Keratinocyte (primary cell): ENCODE measurements around the gene C1QTNF12. TPM values are rescaled to one million over a fixed set of nuclear protein-coding genes. Genes with fewer than 3 reads are reported as not detected.

Experiments
- DNase-seq: peaks from one replicate; pipeline ENCODE4 v3.0.0-alpha.2; 2011; ENCODE audit warnings: low read depth, missing footprints, low spot score
- FAIRE-seq: peaks from 2 replicates; lab custom pipeline; 2011; peaks lifted over from hg19 to GRCh38; lab: Jason Lieb, UNC
- H2AFZ ChIP-seq: 2 replicates; pipeline ENCODE4 v1.6.0; 2012; ENCODE audit warnings: low read length, control low read depth, inconsistent platforms; ENCODE audit not compliant: control insufficient read depth
- H3K27ac ChIP-seq: 2 replicates; pipeline ENCODE4 v1.5.1; 2011; ENCODE audit warnings: low read length; ENCODE audit not compliant: control insufficient read depth, insufficient read depth
- H3K27me3 ChIP-seq: 3 replicates; pipeline ENCODE4 v1.6.0; 2011; ENCODE audit warnings: low read length; ENCODE audit not compliant: control insufficient read depth, insufficient read depth; ENCODE audit errors: extremely low read depth
- H3K36me3 ChIP-seq, 2 experiments: 2 replicates in 1 of 2; 3 replicates in 1 of 2; pipeline ENCODE4 v1.5.1; 2011; ENCODE audit warnings: low read length in 2 of 2, mild to moderate bottlenecking in 1 of 2; ENCODE audit not compliant: control insufficient read depth in 2 of 2, insufficient read depth in 2 of 2; ENCODE audit errors: extremely low read depth in 1 of 2
- H3K4me1 ChIP-seq: 3 replicates; pipeline ENCODE4 v1.5.1; 2011; ENCODE audit warnings: low read length; ENCODE audit not compliant: control insufficient read depth, insufficient read depth; ENCODE audit errors: extremely low read depth
- H3K4me2 ChIP-seq: 3 replicates; pipeline ENCODE4 v1.6.0; 2011; ENCODE audit warnings: low read depth, low read length; ENCODE audit not compliant: control insufficient read depth, insufficient read depth; ENCODE audit errors: extremely low read depth
- H3K4me3 ChIP-seq, 3 experiments: fragments of 200-600 bp in 1 of 3; sonication (generic) in 1 of 3; 2 replicates in 2 of 3; 3 replicates in 1 of 3; pipeline ENCODE4 v1.5.1; 2011 to 2016; ENCODE audit warnings: low read length in 3 of 3, mild to moderate bottlenecking in 3 of 3, control low read depth in 2 of 3, inconsistent platforms in 1 of 3, low read depth in 1 of 3, mixed read lengths in 1 of 3, mixed run types in 1 of 3, moderate library complexity in 1 of 3; ENCODE audit not compliant: control insufficient read depth in 2 of 3, insufficient read depth in 2 of 3; ENCODE audit errors: extremely low read depth in 1 of 3
- H3K79me2 ChIP-seq: 2 replicates; pipeline ENCODE4 v1.6.0; 2012; ENCODE audit warnings: low read length; ENCODE audit not compliant: control insufficient read depth, insufficient read depth
- H3K9ac ChIP-seq: 3 replicates; pipeline ENCODE4 v1.6.0; 2011; ENCODE audit warnings: low read length; ENCODE audit not compliant: control insufficient read depth, insufficient read depth; ENCODE audit errors: extremely low read depth
- H3K9me1 ChIP-seq: 3 replicates; pipeline ENCODE4 v1.6.0; 2011; ENCODE audit warnings: low read length; ENCODE audit not compliant: control insufficient read depth, insufficient read depth; ENCODE audit errors: extremely low read depth
- H3K9me3 ChIP-seq: 2 replicates; pipeline ENCODE4 v1.5.1; 2012; ENCODE audit warnings: low read depth, low read length; ENCODE audit not compliant: control insufficient read depth
- H4K20me1 ChIP-seq: 3 replicates; pipeline ENCODE4 v1.6.0; 2011; ENCODE audit warnings: low read length; ENCODE audit not compliant: control insufficient read depth, insufficient read depth; ENCODE audit errors: extremely low read depth
- EZH2 ChIP-seq: IDR thresholded peaks from one replicate; pipeline ENCODE4 v1.6.1; 2012; ENCODE audit warnings: inconsistent platforms, mild to moderate bottlenecking, low read length, moderate library complexity
- dilution Hi-C: fragments of 300-500 bp; cut with MboI; formaldehyde crosslinking; loops from one replicate; pipeline ENCODE4 v1.7.0; 2020; ENCODE audit warnings: low sequenced_read_pairs; ENCODE audit not compliant: extremely low pct_ligation_motif_present
- polyA plus RNA-seq, 5 experiments: library from polyadenylated mRNA; depleted of rRNA in 3 of 5; stranded (reverse) in 3 of 5; stranded (forward) in 1 of 5; unstranded in 1 of 5; fragments of >200 nt; gene quantifications; 1 replicate in 1 of 5; 2 replicates in 3 of 5; 3 replicates in 1 of 5; pipeline versions ENCODE4 v1.2.1 to v1.2.3, GENCODE V29; 2011 to 2012; ENCODE audit warnings: missing spikeins in 2 of 5, low read depth in 1 of 5, low replicate concordance in 1 of 5
- TF ChIP-seq, protein P1 (sequence below), 3 experiments: IDR thresholded peaks in 1 of 3; conservative IDR thresholded peaks in 1 of 3; optimal IDR thresholded peaks in 1 of 3; 2 replicates in 2 of 3; 3 replicates in 1 of 3; pipeline versions ENCODE3 to v1.5.1; 2011; ENCODE audit warnings: low read length in 3 of 3, mild to moderate bottlenecking in 3 of 3, moderate library complexity in 2 of 3, control low read depth in 1 of 3, inconsistent platforms in 1 of 3; ENCODE audit not compliant: insufficient read depth in 2 of 3; ENCODE audit errors: extremely low read depth in 1 of 3

Gene C1QTNF12
- polyA plus RNA-seq, 1 donor (not counting 4 experiments of a cell fraction or from before 2014, with no cell fraction given) = 0.18 TPM

GRCh38 chr1:1294250-1294890, 47.8 kb upstream of the C1QTNF12 start:
- no peak overlapping the region for H2AFZ ChIP-seq
- H3K9me3 ChIP-seq = no peaks in the 10 kb centered on the region
- H3K4me2 ChIP-seq = no peak overlapping the region
- no peak overlapping the region for H3K27ac ChIP-seq
- peaks cover 0 to 1% of the 10 kb centered on the region in 2 experiments for H3K36me3 ChIP-seq
- no peak overlapping the region for H3K4me3 ChIP-seq
- dilution Hi-C loops = no loop called here
- TF ChIP-seq EZH2 = no peak
- TF ChIP-seq, protein P1, sequence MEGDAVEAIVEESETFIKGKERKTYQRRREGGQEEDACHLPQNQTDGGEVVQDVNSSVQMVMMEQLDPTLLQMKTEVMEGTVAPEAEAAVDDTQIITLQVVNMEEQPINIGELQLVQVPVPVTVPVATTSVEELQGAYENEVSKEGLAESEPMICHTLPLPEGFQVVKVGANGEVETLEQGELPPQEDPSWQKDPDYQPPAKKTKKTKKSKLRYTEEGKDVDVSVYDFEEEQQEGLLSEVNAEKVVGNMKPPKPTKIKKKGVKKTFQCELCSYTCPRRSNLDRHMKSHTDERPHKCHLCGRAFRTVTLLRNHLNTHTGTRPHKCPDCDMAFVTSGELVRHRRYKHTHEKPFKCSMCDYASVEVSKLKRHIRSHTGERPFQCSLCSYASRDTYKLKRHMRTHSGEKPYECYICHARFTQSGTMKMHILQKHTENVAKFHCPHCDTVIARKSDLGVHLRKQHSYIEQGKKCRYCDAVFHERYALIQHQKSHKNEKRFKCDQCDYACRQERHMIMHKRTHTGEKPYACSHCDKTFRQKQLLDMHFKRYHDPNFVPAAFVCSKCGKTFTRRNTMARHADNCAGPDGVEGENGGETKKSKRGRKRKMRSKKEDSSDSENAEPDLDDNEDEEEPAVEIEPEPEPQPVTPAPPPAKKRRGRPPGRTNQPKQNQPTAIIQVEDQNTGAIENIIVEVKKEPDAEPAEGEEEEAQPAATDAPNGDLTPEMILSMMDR (optimal IDR thresholded peaks at IDR 0.05 in 1 of 3, IDR thresholded peaks at IDR 0.05 in 1 of 3, conservative IDR thresholded peaks at IDR 0.05 in 1 of 3; ENCODE audit: extremely low read depth in 1 of 3, insufficient read depth in 2 of 3, low read length in 3 of 3) = no peak
- no peaks in the 10 kb centered on the region for H3K79me2 ChIP-seq
- no peak for FAIRE-seq
- H4K20me1 ChIP-seq = peaks cover 6% of the 10 kb centered on the region
- no peak overlapping the region for H3K9ac ChIP-seq
- peaks cover 5% of the 10 kb centered on the region for H3K27me3 ChIP-seq
- H3K9me1 ChIP-seq = no peaks in the 10 kb centered on the region
- H3K4me1 ChIP-seq = peaks cover 9% of the 10 kb centered on the region
- DNase-seq = no peak

DNA sequence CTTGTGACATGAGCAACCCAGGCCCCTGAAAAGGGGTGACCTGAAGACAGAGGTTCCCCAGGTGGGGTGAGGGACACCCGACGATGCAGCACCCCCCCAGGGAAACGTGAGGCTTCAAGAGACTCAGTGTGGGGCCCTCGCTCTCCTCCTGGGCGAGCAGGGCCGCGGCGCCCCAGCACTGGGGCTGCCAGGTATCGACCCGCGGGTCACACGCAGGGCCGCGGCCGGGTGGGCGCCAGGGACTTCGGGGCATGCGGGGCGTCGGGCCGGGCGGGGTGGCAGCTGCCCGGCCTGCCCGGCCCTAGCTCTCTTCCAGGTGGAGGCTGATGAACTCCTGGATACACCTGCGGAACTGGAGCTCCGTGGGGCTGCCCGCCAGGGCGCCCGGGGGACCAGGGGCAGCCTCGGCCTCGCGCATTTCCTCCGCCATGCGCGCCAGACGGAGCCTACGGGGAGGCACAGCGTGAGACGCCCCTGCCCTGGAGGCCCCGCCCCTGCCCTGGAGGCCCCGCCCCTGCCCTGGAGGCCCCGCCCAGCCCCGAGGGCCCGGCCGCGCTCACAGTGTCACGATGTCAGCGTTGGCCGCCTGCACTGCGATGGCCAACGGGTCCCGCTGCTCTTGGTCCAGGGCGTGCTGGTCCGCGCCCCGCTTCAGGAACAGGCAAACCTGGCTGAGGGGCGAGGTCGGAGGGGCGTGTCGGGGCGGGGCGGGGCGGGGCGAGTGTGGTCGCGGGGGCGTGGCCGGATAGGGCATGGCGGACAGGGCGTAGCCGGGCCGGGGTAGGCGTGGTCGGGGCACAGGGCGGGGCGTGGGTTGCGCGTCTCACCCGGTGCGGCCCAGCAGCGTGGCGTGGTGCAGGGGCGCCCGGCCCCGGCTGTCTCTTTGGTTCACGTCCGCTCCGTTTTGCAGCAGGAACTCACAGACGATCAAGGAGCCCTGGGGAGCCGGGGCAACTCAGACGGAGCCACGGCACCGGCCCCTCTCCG, 47.0 kb upstream of the C1QTNF12 start:
- FAIRE-seq (no peak), DNase-seq (no peak)
- H3K27me3 ChIP-seq = peaks cover 5% of the 10 kb centered on the region
- H3K27ac ChIP-seq = no peak overlapping the region
- no peaks in the 10 kb centered on the region for H3K36me3 ChIP-seq
- no peaks in the 10 kb centered on the region for H3K9me3 ChIP-seq
- H2AFZ ChIP-seq = no peak overlapping the region
- H3K4me2 ChIP-seq = no peak overlapping the region
- H3K4me3 ChIP-seq = no peak overlapping the region
- no peak overlapping the region for H3K9ac ChIP-seq
- H4K20me1 ChIP-seq = peaks cover 6% of the 10 kb centered on the region
- no peaks in the 10 kb centered on the region for H3K79me2 ChIP-seq
- dilution Hi-C loops = no loop called here
- no peaks in the 10 kb centered on the region for H3K9me1 ChIP-seq
- H3K4me1 ChIP-seq = peaks cover 9% of the 10 kb centered on the region
- TF ChIP-seq, protein P1 (optimal IDR thresholded peaks at IDR 0.05 in 1 of 3, IDR thresholded peaks at IDR 0.05 in 1 of 3, conservative IDR thresholded peaks at IDR 0.05 in 1 of 3; ENCODE audit: extremely low read depth in 1 of 3, insufficient read depth in 2 of 3, low read length in 3 of 3) = no peak
- TF ChIP-seq EZH2 = no peak
